Measurements from ENCODE around the gene PRKCH.

- no peak for TF ChIP-seq ZNF629 (CRISPR knock-in tag; conservative IDR thresholded peaks at IDR 0.05)
- TF ChIP-seq MYC (CRISPR knock-in tag; IDR thresholded peaks at IDR 0.05; ENCODE audit: borderline replicate concordance) = no peak
- TF ChIP-seq ZNF317 (CRISPR knock-in tag; IDR thresholded peaks at IDR 0.05) = no peak
- no peak for TF ChIP-seq TMF1 (CRISPR knock-in tag; IDR thresholded peaks at IDR 0.05; ENCODE audit: low read depth)
- TF ChIP-seq POLR2A (IDR thresholded peaks at IDR 0.05; ENCODE audit: insufficient read depth in 1 of 2, low read depth in 2 of 2, low read length in 2 of 2) = no peak
- TF ChIP-seq RAD51 (IDR thresholded peaks at IDR 0.05; ENCODE audit: borderline replicate concordance) = no peak
- no peak for TF ChIP-seq ELF1 (CRISPR knock-in tag; IDR thresholded peaks at IDR 0.05)
- no peak for TF ChIP-seq PRPF4 (IDR thresholded peaks at IDR 0.05; ENCODE audit: low read depth, low read length, poor library complexity, severe bottlenecking)
- no peak for TF ChIP-seq CTCF (CRISPR knock-in tag; IDR thresholded peaks at IDR 0.05)
- TF ChIP-seq EZH2 (conservative IDR thresholded peaks at IDR 0.05; ENCODE audit: low read depth, low read length) = no peak
- no peak for TF ChIP-seq BCL6 (CRISPR knock-in tag; IDR thresholded peaks at IDR 0.05)
- no peak for TF ChIP-seq ZNF274 (CRISPR knock-in tag; IDR thresholded peaks at IDR 0.05)
These were observed 189.6 kb downstream of the PRKCH start for GRCh38 chr14:61510736-61511557.
